A549 (cell line): ENCODE data around the gene DNASE1L1.

ENCODE experiments used
- CEBPB ChIP-seq, 2 experiments: fragments of >200 bp in 1 of 2; sonication (Bioruptor Twin) in 1 of 2; formaldehyde crosslinking in 1 of 2; IDR thresholded peaks; 2 replicates each; pipeline ENCODE4 v1.6.1; 2012 to 2016
- EHF ChIP-seq: fragments of 250-450 bp; sonication (Bioruptor Pico); IDR thresholded peaks from 2 replicates; pipeline ENCODE4 v1.5.0; 2020; ENCODE audit warnings: mild to moderate bottlenecking
- EP300 ChIP-seq, 2 experiments: fragments of >200 bp; sonication (Bioruptor Twin); formaldehyde crosslinking; IDR thresholded peaks; 2 replicates in 1 of 2; 3 replicates in 1 of 2; pipeline ENCODE4 v1.6.1; 2016 to 2017
- KDM1A ChIP-seq: fragments of 200-600 bp; sonication (generic); IDR thresholded peaks from 2 replicates; pipeline ENCODE4 v1.6.1; 2016; ENCODE audit warnings: low read depth, mild to moderate bottlenecking
- TF ChIP-seq, protein P1 (sequence below): fragments of 200-600 bp; sonication (generic); IDR thresholded peaks from 2 replicates; pipeline ENCODE4 v1.6.1; 2016; ENCODE audit warnings: antibody characterized with exemption, mild to moderate bottlenecking, moderate library complexity
- TF ChIP-seq, protein P2 (sequence below): fragments of >200 bp; sonication (Bioruptor Twin); formaldehyde crosslinking; IDR thresholded peaks from 3 replicates; pipeline ENCODE4 v1.5.1; 2016

DNA sequence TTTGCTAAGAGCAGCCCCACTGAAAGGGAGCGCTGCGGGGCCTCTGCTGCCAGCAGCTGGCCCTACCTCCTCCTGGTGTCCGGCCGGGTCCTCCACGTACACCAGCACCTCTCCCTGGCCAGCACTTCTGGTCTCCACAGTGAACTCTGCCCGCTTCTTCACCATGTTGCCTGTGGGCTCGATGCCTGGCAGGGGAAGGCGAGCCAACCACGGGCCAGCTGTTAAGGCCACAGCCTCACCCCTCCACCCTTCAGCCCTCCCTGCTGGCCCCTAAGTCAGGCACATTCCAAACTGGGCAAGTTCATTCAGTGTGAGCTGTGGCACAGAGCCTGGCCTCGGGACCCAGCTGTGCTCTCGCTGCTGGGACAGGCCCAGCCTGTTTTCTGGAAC, 42.4 kb downstream of the DNASE1L1 start:
- no peak for TF ChIP-seq KDM1A
- TF ChIP-seq, protein P1, sequence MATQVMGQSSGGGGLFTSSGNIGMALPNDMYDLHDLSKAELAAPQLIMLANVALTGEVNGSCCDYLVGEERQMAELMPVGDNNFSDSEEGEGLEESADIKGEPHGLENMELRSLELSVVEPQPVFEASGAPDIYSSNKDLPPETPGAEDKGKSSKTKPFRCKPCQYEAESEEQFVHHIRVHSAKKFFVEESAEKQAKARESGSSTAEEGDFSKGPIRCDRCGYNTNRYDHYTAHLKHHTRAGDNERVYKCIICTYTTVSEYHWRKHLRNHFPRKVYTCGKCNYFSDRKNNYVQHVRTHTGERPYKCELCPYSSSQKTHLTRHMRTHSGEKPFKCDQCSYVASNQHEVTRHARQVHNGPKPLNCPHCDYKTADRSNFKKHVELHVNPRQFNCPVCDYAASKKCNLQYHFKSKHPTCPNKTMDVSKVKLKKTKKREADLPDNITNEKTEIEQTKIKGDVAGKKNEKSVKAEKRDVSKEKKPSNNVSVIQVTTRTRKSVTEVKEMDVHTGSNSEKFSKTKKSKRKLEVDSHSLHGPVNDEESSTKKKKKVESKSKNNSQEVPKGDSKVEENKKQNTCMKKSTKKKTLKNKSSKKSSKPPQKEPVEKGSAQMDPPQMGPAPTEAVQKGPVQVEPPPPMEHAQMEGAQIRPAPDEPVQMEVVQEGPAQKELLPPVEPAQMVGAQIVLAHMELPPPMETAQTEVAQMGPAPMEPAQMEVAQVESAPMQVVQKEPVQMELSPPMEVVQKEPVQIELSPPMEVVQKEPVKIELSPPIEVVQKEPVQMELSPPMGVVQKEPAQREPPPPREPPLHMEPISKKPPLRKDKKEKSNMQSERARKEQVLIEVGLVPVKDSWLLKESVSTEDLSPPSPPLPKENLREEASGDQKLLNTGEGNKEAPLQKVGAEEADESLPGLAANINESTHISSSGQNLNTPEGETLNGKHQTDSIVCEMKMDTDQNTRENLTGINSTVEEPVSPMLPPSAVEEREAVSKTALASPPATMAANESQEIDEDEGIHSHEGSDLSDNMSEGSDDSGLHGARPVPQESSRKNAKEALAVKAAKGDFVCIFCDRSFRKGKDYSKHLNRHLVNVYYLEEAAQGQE: no peak
- TF ChIP-seq CEBPB (IDR thresholded peaks at IDR 0.05): no peak
- TF ChIP-seq, protein P2, sequence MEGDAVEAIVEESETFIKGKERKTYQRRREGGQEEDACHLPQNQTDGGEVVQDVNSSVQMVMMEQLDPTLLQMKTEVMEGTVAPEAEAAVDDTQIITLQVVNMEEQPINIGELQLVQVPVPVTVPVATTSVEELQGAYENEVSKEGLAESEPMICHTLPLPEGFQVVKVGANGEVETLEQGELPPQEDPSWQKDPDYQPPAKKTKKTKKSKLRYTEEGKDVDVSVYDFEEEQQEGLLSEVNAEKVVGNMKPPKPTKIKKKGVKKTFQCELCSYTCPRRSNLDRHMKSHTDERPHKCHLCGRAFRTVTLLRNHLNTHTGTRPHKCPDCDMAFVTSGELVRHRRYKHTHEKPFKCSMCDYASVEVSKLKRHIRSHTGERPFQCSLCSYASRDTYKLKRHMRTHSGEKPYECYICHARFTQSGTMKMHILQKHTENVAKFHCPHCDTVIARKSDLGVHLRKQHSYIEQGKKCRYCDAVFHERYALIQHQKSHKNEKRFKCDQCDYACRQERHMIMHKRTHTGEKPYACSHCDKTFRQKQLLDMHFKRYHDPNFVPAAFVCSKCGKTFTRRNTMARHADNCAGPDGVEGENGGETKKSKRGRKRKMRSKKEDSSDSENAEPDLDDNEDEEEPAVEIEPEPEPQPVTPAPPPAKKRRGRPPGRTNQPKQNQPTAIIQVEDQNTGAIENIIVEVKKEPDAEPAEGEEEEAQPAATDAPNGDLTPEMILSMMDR: no peak
- no peak for TF ChIP-seq EP300 (IDR thresholded peaks at IDR 0.05)
- TF ChIP-seq EHF (CRISPR knock-in tag): no peak
